ENCODE measurements around the gene STAT1.
A peak's percentile ranks its signal among the peaks of the same experiment; 100 is the strongest.

The STAT1 gene

DNA sequence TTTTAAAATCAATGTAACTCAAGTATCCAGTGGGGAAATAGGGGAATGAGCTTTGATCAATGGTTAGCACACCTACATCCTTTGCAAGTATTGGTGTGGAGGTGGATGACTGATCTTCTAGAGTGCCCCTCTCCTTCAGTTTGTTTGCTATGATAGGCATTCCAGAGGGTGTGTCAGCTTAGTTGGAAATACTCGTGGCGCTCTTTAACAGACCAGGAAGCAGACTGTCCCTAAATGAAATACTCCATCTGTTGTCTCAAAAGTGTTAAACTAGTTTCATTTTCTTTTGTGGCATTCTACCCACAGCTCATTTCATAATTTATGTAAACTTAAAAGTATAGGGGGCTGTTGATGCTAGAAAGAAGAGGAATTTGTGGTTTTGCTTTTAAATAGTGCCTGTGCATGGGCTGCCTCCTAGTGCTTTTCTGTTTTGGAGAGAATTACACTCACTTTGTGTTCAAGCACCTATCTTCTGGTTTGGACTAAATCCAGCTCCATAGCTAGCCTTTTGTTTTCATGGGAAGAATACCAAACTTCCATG, 66.2 kb downstream of the STAT1 start:
- Mint-ChIP-seq H3K4me3 (no peak overlapping the region), H3K9me3 (no peaks in the 10 kb centered on the region), H3K36me3 (peaks cover 17% of the 10 kb centered on the region), H3K4me1 (peaks cover 7% of the 10 kb centered on the region), H3K27ac (no peak overlapping the region)
- ATAC-seq (peak; percentile 73), DNase-seq (ENCODE audit: low spot score in 2 of 2) (no peak)

DNA sequence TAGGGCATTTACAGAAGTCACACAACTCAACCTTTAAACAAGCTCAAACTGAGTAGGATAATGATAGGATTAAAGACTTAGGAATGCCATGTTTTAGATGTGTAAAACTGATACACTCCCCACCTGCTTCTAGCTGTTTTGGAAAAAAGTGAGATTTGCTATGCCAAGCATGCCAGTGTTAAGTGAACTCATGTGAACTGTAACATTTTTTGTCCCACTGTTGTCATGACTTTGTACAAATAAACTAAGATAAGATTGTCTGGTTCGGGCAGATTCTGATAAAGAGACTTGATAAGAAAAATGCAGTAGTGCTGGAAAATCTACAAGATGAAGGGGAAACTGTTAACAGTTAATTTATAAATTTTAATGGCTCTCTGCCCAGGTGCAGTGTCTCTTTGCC, 66.8 kb downstream of the STAT1 start:
- Mint-ChIP-seq H3K9me3 (no peaks in the 10 kb centered on the region), H3K36me3 (peaks cover 17% of the 10 kb centered on the region), H3K4me3 (no peak overlapping the region), H3K4me1 (peaks cover 7% of the 10 kb centered on the region), H3K27ac (no peak overlapping the region)
- no peak for ATAC-seq
- DNase-seq (ENCODE audit: low spot score in 2 of 2): no peak

DNA sequence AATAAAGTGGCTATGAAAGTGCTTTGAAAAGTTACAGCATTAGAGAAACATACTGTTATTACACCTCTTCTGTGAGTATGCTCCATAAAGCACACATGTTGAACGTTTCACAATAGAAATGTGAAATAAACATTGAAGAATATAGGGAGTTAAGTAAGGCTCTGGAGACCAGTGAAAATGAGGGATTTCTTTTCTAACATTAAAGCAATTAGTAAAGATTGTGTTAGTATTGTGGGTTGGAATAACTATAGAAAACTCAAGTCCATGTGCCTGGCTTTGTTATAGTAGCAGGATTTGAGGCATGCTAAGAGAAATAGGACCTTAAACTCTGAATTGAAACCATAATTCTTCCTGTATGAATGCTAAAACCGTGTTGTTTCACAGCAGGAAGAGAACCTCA, 70.3 kb downstream of the STAT1 start:
- H3K27ac Mint-ChIP-seq: peak overlapping the region; percentile 35
- H3K4me1 Mint-ChIP-seq: peaks cover 7% of the 10 kb centered on the region
- no peak for DNase-seq (ENCODE audit: low spot score in 2 of 2)
- H3K9me3 Mint-ChIP-seq: no peaks in the 10 kb centered on the region
- no peak overlapping the region for H3K4me3 Mint-ChIP-seq
- ATAC-seq: no peak
- peaks cover 17% of the 10 kb centered on the region for H3K36me3 Mint-ChIP-seq

- no peak for ATAC-seq
- Mint-ChIP-seq H3K36me3 (peaks cover 17% of the 10 kb centered on the region), H3K4me3 (no peak overlapping the region), H3K27ac (no peak overlapping the region), H3K4me1 (peaks cover 4% of the 10 kb centered on the region), H3K9me3 (no peaks in the 10 kb centered on the region)
- DNase-seq (ENCODE audit: low spot score in 2 of 2): no peak
Observed at GRCh38 chr2:190942697-190943096, 71.3 kb downstream of the STAT1 start.

DNA sequence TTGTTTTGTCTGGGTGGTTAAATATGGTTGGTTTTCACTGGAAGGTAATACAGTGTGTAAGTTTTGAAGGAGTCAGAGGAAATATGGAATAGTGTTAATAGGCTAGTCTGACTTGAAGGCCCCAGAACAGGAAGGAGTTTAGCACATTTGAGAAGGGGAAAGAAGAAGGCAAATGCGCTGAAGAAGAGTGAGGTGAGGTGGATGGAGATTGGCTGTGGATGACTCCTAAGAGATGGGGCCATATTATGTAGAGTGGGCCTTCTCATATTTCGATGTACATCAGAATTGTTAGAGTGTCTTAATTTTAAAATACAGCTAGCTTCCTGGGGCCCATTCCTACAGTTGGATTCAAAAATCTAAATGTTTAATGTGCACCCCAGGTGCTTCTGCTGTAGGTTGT, 72.4 kb downstream of the STAT1 start:
- peaks cover 28% of the 10 kb centered on the region for H3K36me3 Mint-ChIP-seq
- H3K4me1 Mint-ChIP-seq: no peaks in the 10 kb centered on the region
- no peak for DNase-seq (ENCODE audit: low spot score in 2 of 2)
- no peak overlapping the region for H3K4me3 Mint-ChIP-seq
- H3K27ac Mint-ChIP-seq: no peak overlapping the region
- H3K9me3 Mint-ChIP-seq: no peaks in the 10 kb centered on the region
- no peak for ATAC-seq

GRCh38 chr2:190940454-190940853, 73.5 kb downstream of the STAT1 start:
- DNase-seq (ENCODE audit: low spot score in 2 of 2) (no peak), ATAC-seq (no peak)
- Mint-ChIP-seq H3K4me3 (no peak overlapping the region), H3K4me1 (no peaks in the 10 kb centered on the region), H3K36me3 (peaks cover 37% of the 10 kb centered on the region), H3K9me3 (no peaks in the 10 kb centered on the region), H3K27ac (no peak overlapping the region)

DNA sequence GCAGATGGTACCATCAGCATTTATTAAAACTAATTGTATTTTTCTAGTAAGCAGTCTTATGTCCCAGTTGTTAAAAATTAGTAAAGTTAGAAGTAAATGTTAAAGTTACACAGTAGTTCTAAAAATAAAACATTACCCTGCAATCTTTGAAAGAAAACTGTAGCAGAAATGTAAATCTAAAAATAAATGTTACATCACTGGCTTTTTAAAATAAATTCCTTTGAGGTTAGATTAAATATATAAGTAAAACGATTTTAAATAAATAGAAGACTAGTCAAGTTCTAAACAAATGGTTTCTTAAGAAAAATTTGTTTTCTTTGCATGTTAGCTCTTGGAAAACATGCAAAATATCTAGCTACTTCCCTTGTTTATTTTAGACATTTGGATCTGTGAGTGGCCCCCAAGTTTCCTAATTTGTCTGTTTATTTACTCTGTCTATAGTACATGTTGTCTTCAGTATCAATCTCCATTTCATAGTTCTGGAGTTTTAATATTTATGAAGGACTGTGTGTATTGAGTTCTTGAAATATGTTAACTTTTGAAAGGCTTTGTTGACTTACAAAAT, 75.1 kb downstream of the STAT1 start:
- no peak for ATAC-seq
- Mint-ChIP-seq H3K9me3 (no peaks in the 10 kb centered on the region), H3K36me3 (peaks cover 40% of the 10 kb centered on the region), H3K4me3 (no peak overlapping the region), H3K4me1 (peaks cover 4% of the 10 kb centered on the region), H3K27ac (peak overlapping the region; percentile 33)
- DNase-seq (ENCODE audit: low spot score in 2 of 2): no peak

DNA sequence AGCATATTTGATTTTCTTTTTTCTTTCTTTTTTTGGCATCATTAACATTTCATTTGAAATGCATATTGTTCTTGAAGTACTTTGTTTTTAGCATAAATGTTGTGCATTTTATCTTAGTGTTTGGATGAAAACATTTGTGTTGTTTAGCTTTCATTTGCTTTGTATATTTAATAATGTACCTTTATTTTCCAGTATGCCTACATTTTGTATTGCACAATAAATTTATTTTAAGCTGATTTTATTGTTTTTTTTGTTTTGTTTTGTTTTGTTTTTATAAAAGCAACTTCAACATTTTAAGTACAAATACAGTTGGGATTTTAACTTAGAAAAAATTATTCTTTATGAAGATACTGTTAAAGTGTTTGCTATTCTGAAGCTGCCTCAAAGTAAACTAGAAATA, 78.9 kb downstream of the STAT1 start:
- DNase-seq (ENCODE audit: low spot score in 2 of 2): no peak
- H3K9me3 Mint-ChIP-seq: no peaks in the 10 kb centered on the region
- H3K36me3 Mint-ChIP-seq: peaks cover 76% of the 10 kb centered on the region

DNA sequence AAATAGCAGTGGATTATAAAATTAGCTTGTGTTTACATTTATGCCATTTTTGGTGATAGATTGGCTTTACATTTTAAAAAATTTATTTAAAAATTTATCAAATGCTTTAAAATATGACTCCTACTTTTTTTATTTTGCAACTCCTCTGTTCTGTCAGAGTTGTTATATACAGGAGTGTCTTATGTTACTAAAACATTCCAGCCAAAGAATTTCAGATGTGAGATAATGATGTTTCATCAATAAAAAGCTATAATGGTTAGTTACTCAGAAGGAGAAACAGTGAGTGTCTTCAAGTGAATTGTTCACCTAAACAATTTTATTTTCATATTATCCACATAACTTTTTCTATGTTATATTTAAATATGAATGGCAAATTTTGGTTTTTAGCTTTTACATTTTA, 80.6 kb downstream of the STAT1 start:
- no peak for ATAC-seq

More for the DNA sequence above, 78.9 kb downstream of the STAT1 start:
- no peak for ATAC-seq
- Mint-ChIP-seq H3K4me3 (no peak overlapping the region), H3K27ac (no peak overlapping the region), H3K4me1 (peaks cover 8% of the 10 kb centered on the region)

GRCh38 chr2:190932514-190932913, 81.5 kb downstream of the STAT1 start:
- Mint-ChIP-seq H3K9me3 (no peaks in the 10 kb centered on the region), H3K27ac (no peak overlapping the region), H3K4me1 (peaks cover 11% of the 10 kb centered on the region), H3K4me3 (no peak overlapping the region), H3K36me3 (peaks cover 100% of the 10 kb centered on the region)
- no peak for DNase-seq (ENCODE audit: low spot score in 2 of 2)
- ATAC-seq: no peak

More for the DNA sequence above, 80.6 kb downstream of the STAT1 start:
- H3K4me3 Mint-ChIP-seq: no peak overlapping the region
- H3K4me1 Mint-ChIP-seq: peaks cover 11% of the 10 kb centered on the region
- no peaks in the 10 kb centered on the region for H3K9me3 Mint-ChIP-seq
- peaks cover 93% of the 10 kb centered on the region for H3K36me3 Mint-ChIP-seq
- no peak for DNase-seq (ENCODE audit: low spot score in 2 of 2)
- H3K27ac Mint-ChIP-seq: no peak overlapping the region

DNA sequence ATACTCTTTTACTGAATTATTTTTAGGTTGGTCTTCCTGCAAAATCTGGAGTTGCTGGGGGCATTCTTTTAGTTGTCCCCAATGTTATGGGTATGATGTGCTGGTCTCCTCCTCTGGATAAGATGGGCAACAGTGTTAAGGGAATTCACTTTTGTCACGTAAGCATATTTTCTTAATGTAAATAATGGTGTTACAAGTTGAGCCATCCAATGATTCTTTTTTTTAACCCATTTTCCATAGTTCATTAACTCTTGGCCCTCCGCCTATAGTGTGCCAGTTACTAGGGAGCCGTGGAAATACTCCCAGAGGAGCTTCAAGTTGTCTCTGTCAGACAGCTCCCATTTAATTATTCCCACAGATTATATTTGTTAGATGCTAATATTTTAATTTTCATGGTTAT, 83.6 kb downstream of the STAT1 start:
- Mint-ChIP-seq H3K9me3 (no peaks in the 10 kb centered on the region), H3K36me3 (peaks cover 100% of the 10 kb centered on the region), H3K27ac (no peak overlapping the region), H3K4me3 (no peak overlapping the region), H3K4me1 (peaks cover 11% of the 10 kb centered on the region)
- ATAC-seq (no peak), DNase-seq (ENCODE audit: low spot score in 2 of 2) (no peak)

- peaks cover 100% of the 10 kb centered on the region for H3K36me3 Mint-ChIP-seq
- H3K9me3 Mint-ChIP-seq: no peaks in the 10 kb centered on the region
- no peak overlapping the region for H3K4me3 Mint-ChIP-seq
- H3K4me1 Mint-ChIP-seq: peaks cover 11% of the 10 kb centered on the region
- ATAC-seq (no peak), DNase-seq (ENCODE audit: low spot score in 2 of 2) (no peak)
- H3K27ac Mint-ChIP-seq: no peak overlapping the region
Observed at GRCh38 chr2:190929919-190930318, 84.1 kb downstream of the STAT1 start.

- Mint-ChIP-seq H3K27ac (peak overlapping the region; percentile 14), H3K4me3 (no peak overlapping the region), H3K36me3 (peaks cover 100% of the 10 kb centered on the region), H3K4me1 (peaks cover 18% of the 10 kb centered on the region), H3K9me3 (no peaks in the 10 kb centered on the region)
- DNase-seq (ENCODE audit: low spot score in 2 of 2): no peak
- ATAC-seq: no peak
Observed at GRCh38 chr2:190927301-190927700, 86.7 kb downstream of the STAT1 start.

DNA sequence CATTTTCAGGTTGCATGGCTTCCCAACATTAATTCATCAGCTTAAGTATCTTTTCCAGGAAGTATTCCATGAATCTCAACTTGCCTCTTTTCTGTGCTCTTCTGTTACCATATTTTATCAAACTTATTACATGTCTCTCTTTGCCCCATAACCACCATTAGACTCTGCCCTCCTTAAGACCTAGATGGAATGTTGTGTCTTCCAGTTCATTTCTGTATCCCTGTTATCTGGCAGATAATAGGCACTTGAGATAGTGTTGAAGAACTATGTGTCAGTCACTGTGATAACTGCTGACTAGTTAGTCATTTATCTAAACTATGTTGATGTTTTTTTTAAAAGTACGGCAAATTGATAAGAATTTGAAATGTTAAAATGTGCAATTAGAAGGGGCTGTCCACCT, 91.6 kb downstream of the STAT1 start:
- ATAC-seq (no peak), DNase-seq (ENCODE audit: low spot score in 2 of 2) (no peak)
- Mint-ChIP-seq H3K4me1 (peaks cover 23% of the 10 kb centered on the region), H3K27ac (peak overlapping the region; percentile 13), H3K4me3 (no peak overlapping the region), H3K9me3 (no peaks in the 10 kb centered on the region), H3K36me3 (peaks cover 99% of the 10 kb centered on the region)

GRCh38 chr2:190920085-190920484, 93.9 kb downstream of the STAT1 start:
- H3K27ac Mint-ChIP-seq: no peak overlapping the region
- H3K4me1 Mint-ChIP-seq: peaks cover 28% of the 10 kb centered on the region
- H3K4me3 Mint-ChIP-seq: no peak overlapping the region
- DNase-seq (ENCODE audit: low spot score in 2 of 2): no peak
- peaks cover 99% of the 10 kb centered on the region for H3K36me3 Mint-ChIP-seq
- no peak for ATAC-seq
- no peaks in the 10 kb centered on the region for H3K9me3 Mint-ChIP-seq

All from stimulated activated effector memory CD8-positive, alpha-beta T cell treated with anti-CD3 and anti-CD28 coated beads, Interleukin-12 subunit alpha, Interleukin-12 subunit beta, amount 100 ng/mL, for 72 hours (primary cell).